SK-N-SH (cell line): ENCODE results near the gene ALDH4A1. TPM values are rescaled to one million over a fixed set of nuclear protein-coding genes. Genes with fewer than 3 reads are reported as not detected.

Experiments
- CTCF ChIA-PET: fragments of 300-600, 350-600 bp; formaldehyde crosslinking; extraction: SDS; loops from one replicate; lab custom pipeline; 2021; lab: Yijun Ruan, JAX
- POLR2A ChIA-PET: fragments of 350-600 bp; sonication (Branson Sonifier 250); formaldehyde crosslinking; extraction: SDS; loops from one replicate; lab custom pipeline; 2020; ENCODE audit warnings: antibody characterized with exemption, inconsistent platforms; lab: Yijun Ruan, JAX
- DNase-seq: peaks from one replicate; pipeline ENCODE4 v3.0.0; 2012
- H2AFZ ChIP-seq: fragments of 200-600 bp; sonication (generic); 2 replicates; pipeline ENCODE4 v1.8.1; 2016; ENCODE audit warnings: antibody characterized with exemption, mild to moderate bottlenecking, low read depth
- H3F3A ChIP-seq: fragments of 200-600 bp; sonication (generic); replicated peaks from 2 replicates; pipeline ENCODE3; 2016; ENCODE audit warnings: antibody characterized with exemption, mild to moderate bottlenecking; ENCODE audit not compliant: insufficient read depth
- H3K27ac ChIP-seq, 2 experiments: fragments of 200-500 bp in 1 of 2; fragments of 200-600 bp in 1 of 2; sonication (Bioruptor generic) in 1 of 2; sonication (generic), shearing (Covaris generic) in 1 of 2; 2 replicates each; pipeline versions ENCODE4 v1.5.1 to v1.6.1; 2014 to 2016; ENCODE audit warnings: low read depth in 2 of 2, inconsistent platforms in 1 of 2, low read length in 1 of 2, mild to moderate bottlenecking in 1 of 2, mixed read lengths in 1 of 2
- H3K27me3 ChIP-seq: fragments of 200-600 bp; sonication (generic), shearing (Covaris generic); 2 replicates; pipeline ENCODE4 v1.6.1; 2016; ENCODE audit warnings: mixed run types; ENCODE audit not compliant: insufficient read depth
- H3K36me3 ChIP-seq, 2 experiments: fragments of 200-500 bp in 1 of 2; fragments of 200-600 bp in 1 of 2; sonication (Bioruptor generic) in 1 of 2; sonication (generic) in 1 of 2; replicated peaks in 1 of 2; 2 replicates each; pipeline versions ENCODE3 to v1.5.1; 2014 to 2016; ENCODE audit warnings: low read length in 1 of 2, mild to moderate bottlenecking in 1 of 2; ENCODE audit not compliant: insufficient read depth in 2 of 2, control insufficient read depth in 1 of 2
- H3K4me1 ChIP-seq, 2 experiments: fragments of 200-500 bp in 1 of 2; fragments of 200-600 bp in 1 of 2; sonication (Bioruptor generic) in 1 of 2; sonication (generic), shearing (Covaris generic) in 1 of 2; 2 replicates each; pipeline versions ENCODE4 v1.5.1 to v1.6.1; 2014 to 2016; ENCODE audit warnings: low read depth in 1 of 2, low read length in 1 of 2, mixed run types in 1 of 2; ENCODE audit not compliant: insufficient read depth in 2 of 2, control insufficient read depth in 1 of 2
- H3K4me2 ChIP-seq: fragments of 200-600 bp; sonication (generic), shearing (Covaris generic); 2 replicates; pipeline ENCODE4 v1.6.1; 2017; ENCODE audit warnings: mixed run types
- H3K4me3 ChIP-seq, 2 experiments: fragments of 200-500 bp in 1 of 2; fragments of 200-600 bp in 1 of 2; sonication (Bioruptor generic) in 1 of 2; sonication (generic), shearing (Covaris generic) in 1 of 2; 2 replicates each; pipeline versions ENCODE4 v1.5.1 to v1.8.1; 2014 to 2016; ENCODE audit warnings: low read depth in 2 of 2, inconsistent platforms in 1 of 2, low read length in 1 of 2, mild to moderate bottlenecking in 1 of 2, mixed read lengths in 1 of 2, moderate library complexity in 1 of 2
- H3K79me2 ChIP-seq: fragments of 200-600 bp; sonication (generic); 2 replicates; pipeline ENCODE4 v1.8.1; 2017; ENCODE audit warnings: mild to moderate bottlenecking; ENCODE audit not compliant: insufficient read depth
- H3K9ac ChIP-seq: fragments of 200-600 bp; sonication (generic); 2 replicates; pipeline ENCODE4 v1.6.1; 2017; ENCODE audit warnings: mixed run types
- H3K9me2 ChIP-seq: fragments of 200-600 bp; sonication (generic); 2 replicates; pipeline ENCODE4 v1.6.1; 2017; ENCODE audit warnings: mixed run types
- H3K9me3 ChIP-seq: fragments of 200-600 bp; sonication (generic); 2 replicates; pipeline ENCODE4 v1.6.1; 2017; ENCODE audit warnings: mixed run types, mild to moderate bottlenecking, moderate library complexity
- H4K20me1 ChIP-seq: fragments of 200-600 bp; sonication (generic); 2 replicates; pipeline ENCODE4 v1.6.1; 2017; ENCODE audit warnings: mild to moderate bottlenecking, mixed run types; ENCODE audit not compliant: insufficient read depth
- CTCF ChIP-seq: fragments of 200-600 bp; sonication (generic); IDR thresholded peaks from 2 replicates; pipeline ENCODE4 v1.6.1; 2017; ENCODE audit warnings: antibody characterized with exemption, mild to moderate bottlenecking, moderate library complexity
- FOSL2 ChIP-seq: IDR thresholded peaks from 2 replicates; pipeline ENCODE4 v1.4.0; 2012; ENCODE audit warnings: low read depth, mild to moderate bottlenecking, moderate library complexity, borderline replicate concordance
- IRF3 ChIP-seq: fragments of 150-350 bp; IDR thresholded peaks from 2 replicates; pipeline ENCODE4 v1.6.1; 2016; ENCODE audit warnings: mild to moderate bottlenecking, low read depth, low read length
- MAX ChIP-seq: IDR thresholded peaks from 2 replicates; pipeline ENCODE4 v1.4.0; 2012; ENCODE audit warnings: low read depth
- MXI1 ChIP-seq: IDR thresholded peaks from 2 replicates; pipeline ENCODE4 v1.6.1; 2012; ENCODE audit warnings: mild to moderate bottlenecking, low read depth, low read length, improper control_type of control experiment
- PBX3 ChIP-seq: IDR thresholded peaks from 2 replicates; pipeline ENCODE4; 2012
- RAD21 ChIP-seq: IDR thresholded peaks from 2 replicates; pipeline ENCODE4 v1.6.1; 2012; ENCODE audit warnings: mild to moderate bottlenecking, low read length
- REST ChIP-seq: IDR thresholded peaks from 2 replicates; pipeline ENCODE4 v1.6.1; 2012; ENCODE audit warnings: mild to moderate bottlenecking, low read depth, low read length, moderate library complexity
- RFX5 ChIP-seq: IDR thresholded peaks from 2 replicates; pipeline ENCODE4 v1.6.1; 2012; ENCODE audit warnings: mild to moderate bottlenecking, improper control_type of control experiment, low read length
- SMC3 ChIP-seq: IDR thresholded peaks from 2 replicates; pipeline ENCODE4 v1.6.1; 2012; ENCODE audit warnings: low read depth, low read length, improper control_type of control experiment
- TCF12 ChIP-seq: IDR thresholded peaks from 2 replicates; pipeline ENCODE4 v1.4.0; 2012
- USF2 ChIP-seq: fragments of 150-350 bp; IDR thresholded peaks from 2 replicates; pipeline ENCODE4 v1.6.1; 2017; ENCODE audit warnings: antibody characterized with exemption, low read length, low read depth, borderline replicate concordance
- WGBS: methylation state at CpG from one replicate; pipeline ENCODE4 v1.1.6; 2017; ENCODE audit warnings: low lambda C conversion rate; 5-methylcytosine and 5-hydroxymethylcytosine counted together
- polyA plus RNA-seq, 3 experiments: library from polyadenylated mRNA; depleted of rRNA; stranded (reverse); fragments of >200 nt; gene quantifications; 2 replicates each; pipeline ENCODE4 v1.2.3, GENCODE V29; 2012

ALDH4A1 gene
- polyA plus RNA-seq, 1 of the 3 experiments (the other 2 are of a cell fraction) = 18.5 TPM

- WGBS = 42% methylated on average over 14 of the region's 14 CpGs
- Histone ChIP-seq H3K4me3 (no peak overlapping the region; a peak in 1 of 4 replicates), H3K4me1 (peaks cover 4 to 8% of the 10 kb centered on the region in 2 experiments; a peak in 2 of 4 replicates), H3K9ac (no peak overlapping the region), H4K20me1 (no peaks in the 10 kb centered on the region), H3K9me3 (no peaks in the 10 kb centered on the region), H3K27ac (no peak overlapping the region), H3K79me2 (no peaks in the 10 kb centered on the region), H2AFZ (no peak overlapping the region), H3K36me3 (peaks cover 0 to 3% of the 10 kb centered on the region in 2 experiments), H3K4me2 (no peak overlapping the region), H3K9me2 (no peaks in the 10 kb centered on the region), H3K27me3 (no peaks in the 10 kb centered on the region), H3F3A (peaks cover 5% of the 10 kb centered on the region)
- no peak for TF ChIP-seq REST
- TF ChIP-seq MAX = no peak
- TF ChIP-seq RAD21 = peak; percentile 82
- peak; percentile 84 for TF ChIP-seq CTCF
- no peak for TF ChIP-seq RFX5
- peak; percentile 74 for TF ChIP-seq SMC3
- no peak for TF ChIP-seq USF2
- TF ChIP-seq FOSL2 = no peak
- TF ChIP-seq TCF12 = no peak
- no peak for TF ChIP-seq MXI1
- TF ChIP-seq IRF3 = no peak
- no peak for TF ChIP-seq PBX3
- CTCF ChIA-PET = interaction anchor here (0.6 to 25.9 kb wide), 53 partner anchors 10 to 924 kb away, joined by 3 to 350 read pairs (median 4); partner anchors contain the start of genes ALDH4A1, EMC1, IFFO2 and MRTO4
- POLR2A ChIA-PET = interaction anchor here (2.4 kb wide), 1 partner anchor 19 kb away, joined by 8 read pairs; the partner anchor contains the start of gene ALDH4A1
- DNase-seq = peak; percentile 86
These were observed 18.5 kb downstream of the ALDH4A1 start for GRCh38 chr1:18883636-18884418.
